NCI-H2081 treated with DMSO at 0.1 percent for 48 hours (cell line): ENCODE results near the gene NECAB3.
"Not testable (repeated sequence)": the region's sequence is repeated elsewhere in the genome, so short reads cannot be mapped to it uniquely, and the experiment has no call there.

Experiments
- DNase-seq: peaks from one replicate; lab custom pipeline; 2025; lab: John Stamatoyannopoulos, UW

NECAB3 gene, protein sequence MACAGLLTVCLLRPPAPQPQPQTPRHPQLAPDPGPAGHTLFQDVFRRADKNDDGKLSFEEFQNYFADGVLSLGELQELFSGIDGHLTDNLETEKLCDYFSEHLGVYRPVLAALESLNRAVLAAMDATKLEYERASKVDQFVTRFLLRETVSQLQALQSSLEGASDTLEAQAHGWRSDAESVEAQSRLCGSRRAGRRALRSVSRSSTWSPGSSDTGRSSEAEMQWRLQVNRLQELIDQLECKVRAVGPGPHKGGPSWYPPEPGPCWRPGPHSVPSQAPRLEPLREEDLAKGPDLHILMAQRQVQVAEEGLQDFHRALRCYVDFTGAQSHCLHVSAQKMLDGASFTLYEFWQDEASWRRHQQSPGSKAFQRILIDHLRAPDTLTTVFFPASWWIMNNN

DNA sequence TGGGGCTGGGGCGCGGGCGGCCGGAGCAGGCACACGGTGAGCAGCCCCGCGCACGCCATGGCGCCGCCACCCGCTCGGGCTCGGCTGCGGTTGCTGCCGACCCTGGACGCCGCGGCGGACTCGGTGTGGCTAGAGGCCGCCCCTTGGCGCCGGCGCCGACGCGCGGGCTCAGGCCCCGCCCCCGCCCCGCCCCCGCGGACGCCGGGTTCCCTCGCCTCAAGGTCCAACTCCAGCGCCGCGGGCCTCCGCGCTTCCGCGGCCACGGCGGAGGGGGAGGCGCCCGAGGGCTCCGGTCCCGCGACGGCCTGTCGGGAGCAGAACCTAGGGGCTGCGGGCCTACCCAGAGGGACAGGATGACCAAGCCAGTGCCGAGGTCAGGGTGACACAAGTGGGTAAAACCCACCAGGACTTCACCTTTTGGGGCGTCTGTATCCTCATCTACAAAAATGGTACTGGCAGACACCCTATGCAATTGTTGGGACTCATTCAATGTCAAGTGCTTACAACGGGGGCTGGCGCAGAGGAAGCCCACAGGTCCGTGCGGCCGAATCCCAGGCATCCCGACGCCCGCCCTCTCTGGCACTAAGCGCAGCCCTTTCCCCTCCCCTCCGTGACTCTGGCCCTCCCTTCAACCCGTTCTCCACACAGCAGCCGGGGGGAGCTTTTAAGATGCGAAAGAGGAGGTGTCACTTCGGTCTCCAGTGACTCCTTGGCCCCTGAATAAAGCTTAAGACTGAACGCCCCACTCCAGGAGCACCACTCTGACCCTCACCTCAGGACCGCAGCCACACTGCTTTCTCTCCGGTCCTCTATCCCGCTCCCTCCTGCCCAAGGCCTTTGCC lies at the start of gene NECAB3:
NECAB3 (minus strand) TSS at position 135 of the 842 bp plus-strand sequence; CDS start at position 59, 76 bp downstream.
- DNase-seq, result no peak

DNA sequence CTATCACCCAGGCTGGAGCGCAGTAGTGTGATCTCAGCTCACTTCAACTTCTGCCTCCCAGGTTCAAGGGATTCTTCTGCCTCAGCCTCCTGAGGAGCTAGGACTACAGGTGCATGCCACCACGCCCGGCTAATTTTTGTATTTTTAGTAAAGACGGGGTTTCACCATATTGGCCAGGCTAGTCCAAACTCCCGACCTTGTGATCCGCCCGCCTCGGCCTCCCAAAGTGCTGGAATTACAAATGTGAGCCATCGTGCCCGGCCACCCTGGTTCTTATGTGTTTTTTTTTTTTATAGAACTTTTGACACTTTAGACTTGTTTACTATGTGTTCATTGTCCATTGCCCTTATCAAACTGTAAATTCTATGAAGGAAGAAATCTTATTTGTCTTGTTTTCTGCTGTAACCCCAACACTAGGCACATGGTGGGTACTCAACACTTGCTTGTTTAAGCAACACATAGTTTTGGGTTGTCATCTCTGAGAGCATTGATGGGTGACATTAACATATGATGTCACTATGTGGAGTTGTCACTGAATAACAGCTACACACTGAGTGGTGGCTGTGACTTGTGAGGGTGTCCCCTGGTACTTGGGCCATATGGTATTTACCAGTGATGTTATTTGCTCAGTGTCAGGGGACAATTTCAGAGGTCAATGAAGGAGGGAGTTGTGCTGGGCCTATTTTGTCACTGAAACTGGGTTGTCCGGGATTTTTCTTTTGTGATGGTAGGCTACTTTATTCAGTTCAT lies 47.3 kb upstream of the NECAB3 start:
- DNase-seq, result no peak

DNA sequence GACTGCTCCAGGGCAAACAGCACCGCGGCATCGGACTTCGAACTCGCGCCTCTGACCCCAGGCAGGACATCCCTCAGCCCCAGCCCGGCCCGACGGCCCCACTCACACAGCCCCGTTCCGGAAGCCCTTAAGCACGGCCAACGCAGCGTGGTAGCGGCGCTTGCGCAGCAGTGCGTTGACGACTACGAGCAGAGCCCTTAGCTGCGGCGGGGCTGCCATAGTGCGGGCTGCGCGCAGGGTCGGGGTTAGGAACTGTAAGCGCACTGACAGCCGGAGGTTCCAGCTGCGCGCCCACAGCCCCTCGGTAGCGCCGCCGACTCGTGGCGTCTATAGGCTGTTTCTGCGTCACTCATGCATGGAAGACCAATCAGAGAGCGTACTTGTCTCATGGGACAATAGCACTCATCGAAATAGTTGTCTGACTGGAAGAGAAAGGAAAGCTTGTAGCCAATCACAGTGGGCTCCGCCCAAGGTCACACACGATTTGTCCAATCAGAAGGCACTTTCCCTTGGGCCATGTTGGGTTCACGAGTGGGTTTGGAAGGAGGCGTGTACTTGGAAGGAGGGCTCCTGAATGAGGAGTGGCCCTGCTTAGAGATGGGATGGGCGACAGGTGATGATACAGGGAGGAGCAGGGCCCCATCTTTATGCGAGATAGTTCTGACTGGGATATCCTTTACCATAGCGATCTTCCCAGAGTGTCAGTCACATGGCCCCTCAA lies 45.9 kb upstream of the NECAB3 start, which contains the start of gene PXMP4:
PXMP4 (minus strand) TSS at position 322 of the 721 bp plus-strand sequence; CDS start at position 219, 103 bp downstream.
- peak; percentile 97 for DNase-seq

DNA sequence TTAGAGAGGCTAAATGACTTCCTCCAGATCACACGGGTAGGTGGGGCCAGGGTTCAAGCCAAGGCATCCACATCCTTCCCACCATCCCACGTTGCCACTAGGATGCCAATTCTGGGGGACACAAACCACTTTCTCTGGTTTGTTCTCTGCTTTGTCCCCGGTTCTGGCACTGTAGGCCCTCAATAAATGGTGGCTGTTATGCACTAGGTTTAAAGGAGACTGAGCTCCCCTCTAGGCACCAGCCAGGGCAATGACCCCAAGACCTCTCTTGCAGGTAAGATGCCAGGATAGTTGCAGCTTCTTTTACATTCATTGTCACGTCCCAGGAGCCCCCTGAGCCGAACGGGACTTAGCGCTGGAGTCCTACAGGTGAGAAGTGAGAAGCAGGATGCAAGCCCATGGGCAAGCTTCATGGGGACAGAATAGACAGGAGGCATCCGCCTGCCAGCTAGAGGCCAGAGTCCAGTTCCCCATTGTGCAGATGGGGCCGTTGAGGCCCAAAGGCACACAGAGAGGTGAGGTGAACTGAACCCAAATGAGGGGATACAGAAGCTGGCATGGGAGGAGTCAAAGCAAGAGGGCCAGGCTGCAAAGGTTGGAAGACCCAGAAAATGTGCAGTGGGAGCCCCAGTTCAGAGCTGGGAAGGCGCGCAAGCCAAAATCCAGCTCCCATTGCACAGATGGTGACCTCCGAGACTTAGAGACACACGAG lies 45.2 kb upstream of the NECAB3 start:
- no peak for DNase-seq

- no peak for DNase-seq
Observed at GRCh38 chr20:33716498-33716897, 42.3 kb upstream of the NECAB3 start.

DNA sequence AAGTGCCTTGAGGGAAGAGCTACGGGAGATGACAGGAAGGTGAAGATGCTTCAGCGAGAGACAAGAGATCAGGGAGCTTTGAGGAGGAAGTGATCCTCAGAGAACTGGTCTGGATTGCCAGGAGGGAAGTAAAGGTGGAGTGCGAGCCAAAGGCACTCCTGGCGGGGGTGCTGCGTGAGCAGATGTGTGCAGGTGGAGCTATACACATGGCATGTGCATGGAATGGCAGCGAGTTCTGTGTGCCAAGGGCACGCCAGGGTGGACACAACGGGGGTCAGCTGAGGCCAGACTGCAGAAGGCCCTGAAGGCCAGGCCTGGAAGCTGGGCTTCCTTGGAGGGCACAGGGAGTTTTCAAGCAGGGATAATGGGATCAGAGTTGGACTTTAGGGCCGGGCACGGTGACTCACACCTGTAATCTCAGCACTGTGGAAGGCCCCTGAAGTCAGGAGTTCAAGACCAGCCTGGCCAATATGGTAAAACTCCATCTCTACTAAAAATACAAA lies 39.7 kb upstream of the NECAB3 start:
- no peak for DNase-seq

DNA sequence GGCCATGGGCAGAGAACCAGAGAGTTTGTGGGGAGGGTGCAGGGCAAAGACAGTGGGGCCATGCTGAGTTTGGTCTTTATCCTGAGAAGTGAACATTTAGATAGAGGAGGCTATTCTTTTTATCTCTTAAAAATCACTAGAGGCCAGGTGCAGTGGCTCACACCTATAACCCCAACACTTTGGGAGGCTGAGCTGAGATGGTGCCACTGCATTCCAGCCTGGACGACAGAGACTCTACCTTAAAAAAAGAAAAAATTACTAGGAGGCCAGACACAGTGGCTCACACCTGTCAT lies 37.2 kb upstream of the NECAB3 start:
- DNase-seq, result no peak

DNA sequence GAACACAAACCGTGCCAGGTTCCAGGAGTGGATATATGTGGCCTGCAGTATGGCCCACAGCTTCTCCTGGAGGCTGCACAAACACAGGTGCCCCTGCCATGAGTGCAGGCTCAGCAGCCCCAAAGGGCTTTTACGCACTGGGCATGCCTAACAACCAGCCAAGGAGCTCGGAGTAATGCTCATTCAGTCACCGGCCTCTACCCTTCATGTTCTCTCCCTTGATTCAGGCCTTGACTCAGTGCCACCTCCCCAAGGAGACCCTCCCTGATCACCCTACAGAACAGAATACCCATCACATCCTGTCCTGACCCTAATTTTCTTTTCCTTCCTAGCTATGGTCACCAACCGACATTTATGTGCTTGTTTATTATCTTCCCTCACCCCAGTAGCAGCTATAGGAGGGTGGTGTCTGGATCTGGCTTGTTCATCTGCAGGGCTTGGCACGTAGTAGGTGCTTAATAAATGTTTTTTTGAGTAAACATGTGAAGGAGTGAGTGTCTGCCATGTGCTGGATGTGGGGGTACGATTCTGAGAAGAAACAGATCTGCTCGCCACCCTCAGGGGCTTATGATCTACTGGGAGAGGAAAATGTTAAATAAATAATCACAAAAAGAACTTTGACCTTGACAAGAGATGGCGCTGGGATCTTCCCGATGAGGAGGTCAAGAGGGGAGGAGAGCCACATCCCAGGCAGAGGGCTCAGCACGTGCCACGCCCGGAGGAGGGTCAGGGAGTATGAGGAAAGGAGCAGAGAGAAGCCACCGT lies 36.6 kb upstream of the NECAB3 start:
- DNase-seq, result no peak

- no peak for DNase-seq
Observed at GRCh38 chr20:33709905-33710541, 35.8 kb upstream of the NECAB3 start.

DNA sequence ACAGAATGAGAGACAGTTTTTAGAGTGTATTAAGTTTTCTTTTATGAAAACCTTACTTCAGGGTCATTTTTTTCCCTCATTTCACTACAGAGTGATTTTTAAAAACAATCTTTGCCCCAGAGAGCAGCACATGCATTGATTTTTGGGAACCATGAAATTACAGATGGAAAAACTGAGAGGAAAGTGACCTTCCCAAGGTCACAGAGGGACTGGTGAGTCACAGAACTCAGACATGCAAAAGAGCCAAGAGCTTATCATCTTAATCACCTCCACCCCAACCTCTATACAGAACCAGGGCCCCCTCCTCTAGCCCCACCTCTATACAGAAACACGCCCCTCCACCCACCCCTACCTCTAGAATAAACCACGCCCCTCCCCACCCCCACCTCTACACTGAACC lies 35.2 kb upstream of the NECAB3 start:
- DNase-seq, result no peak

GRCh38 chr20:33707668-33708067 lies 33.4 kb upstream of the NECAB3 start:
- no peak for DNase-seq

DNA sequence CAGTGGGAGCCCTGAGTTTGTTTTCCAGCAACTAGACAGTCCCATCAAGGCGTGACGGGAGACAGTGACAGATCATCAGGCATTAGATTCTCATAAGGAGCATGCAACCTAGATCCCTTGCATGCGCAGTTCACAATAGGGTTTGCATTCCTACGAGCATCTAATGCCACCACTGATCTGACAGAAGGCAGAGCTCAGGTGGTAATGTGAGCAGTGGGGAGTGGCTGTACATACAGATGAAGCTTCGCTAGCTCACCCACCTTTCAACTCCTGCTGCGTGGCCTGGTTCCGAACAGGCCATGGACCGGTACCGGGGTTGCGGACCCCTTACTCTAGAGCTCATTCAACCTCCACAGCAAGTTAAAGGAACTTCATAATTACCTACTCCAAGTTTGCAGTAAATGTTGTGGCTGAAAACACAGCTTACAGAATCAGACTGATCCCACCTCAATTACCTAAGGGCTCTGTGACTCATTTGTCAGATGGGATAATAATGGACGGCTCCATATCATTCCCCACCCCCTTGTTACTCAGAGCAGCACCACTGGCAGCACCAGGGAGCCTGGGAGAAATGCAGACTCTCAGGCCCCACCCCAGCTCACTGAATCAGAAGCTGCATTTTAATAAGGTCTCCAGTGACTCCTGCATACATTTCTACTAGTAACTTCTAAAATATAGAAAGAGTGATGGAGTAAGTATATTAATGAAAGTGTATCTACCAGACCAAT lies 30.1 kb upstream of the NECAB3 start:
- no peak for DNase-seq

DNA sequence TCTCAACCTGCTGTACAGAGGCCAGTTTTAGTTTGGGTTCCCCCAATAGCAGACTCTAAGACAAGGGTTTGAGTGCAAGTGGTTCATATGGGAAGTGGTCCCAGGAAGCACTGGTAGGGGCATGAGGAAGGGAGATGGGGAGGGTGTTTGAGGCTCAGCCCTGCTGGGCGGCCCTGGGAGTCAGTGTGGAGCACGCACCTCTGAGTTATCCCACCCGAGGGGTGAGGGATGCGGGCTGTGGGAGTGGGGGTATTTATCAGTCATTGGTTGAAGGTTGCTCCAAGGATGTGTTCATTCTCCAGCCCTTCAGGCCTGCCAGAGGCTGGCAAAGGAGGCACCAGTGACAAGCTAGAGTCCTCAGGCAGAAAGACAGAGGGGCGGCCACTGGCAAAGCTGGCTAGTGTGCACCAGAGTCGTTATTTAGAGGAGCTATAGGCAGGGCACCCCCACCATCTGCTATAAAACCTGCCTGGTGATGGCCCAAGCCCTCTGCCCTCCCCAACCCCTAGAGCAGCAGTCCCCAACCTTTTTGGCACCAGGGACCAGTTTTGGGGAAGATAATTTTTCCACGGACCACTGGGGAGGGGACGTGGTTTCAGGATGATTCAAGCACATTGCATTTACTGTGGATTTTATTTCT lies 29.4 kb upstream of the NECAB3 start:
- DNase-seq, result no peak

DNA sequence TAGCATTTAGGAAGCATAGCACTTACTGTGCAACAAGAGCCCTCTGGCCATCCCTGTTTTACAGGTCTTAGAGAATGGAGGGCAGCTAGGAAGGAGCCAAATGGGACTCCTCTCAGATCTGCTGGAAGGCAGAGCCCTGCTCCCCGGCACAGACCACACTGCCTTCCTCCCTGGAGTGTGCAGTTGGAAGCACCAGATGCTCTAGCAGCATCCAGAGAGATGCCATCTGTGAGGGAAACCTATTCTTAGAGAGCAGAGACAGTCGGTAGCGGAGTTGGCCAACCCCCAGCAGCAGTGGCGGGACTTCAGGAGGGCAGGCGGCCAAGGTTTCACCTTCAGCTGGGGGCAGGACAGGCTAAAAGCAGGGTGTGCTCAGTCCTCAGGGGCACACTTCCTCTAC lies 28.6 kb upstream of the NECAB3 start:
- no peak for DNase-seq

- no peak for DNase-seq
Observed at GRCh38 chr20:33701629-33702450, 27.6 kb upstream of the NECAB3 start.

DNA sequence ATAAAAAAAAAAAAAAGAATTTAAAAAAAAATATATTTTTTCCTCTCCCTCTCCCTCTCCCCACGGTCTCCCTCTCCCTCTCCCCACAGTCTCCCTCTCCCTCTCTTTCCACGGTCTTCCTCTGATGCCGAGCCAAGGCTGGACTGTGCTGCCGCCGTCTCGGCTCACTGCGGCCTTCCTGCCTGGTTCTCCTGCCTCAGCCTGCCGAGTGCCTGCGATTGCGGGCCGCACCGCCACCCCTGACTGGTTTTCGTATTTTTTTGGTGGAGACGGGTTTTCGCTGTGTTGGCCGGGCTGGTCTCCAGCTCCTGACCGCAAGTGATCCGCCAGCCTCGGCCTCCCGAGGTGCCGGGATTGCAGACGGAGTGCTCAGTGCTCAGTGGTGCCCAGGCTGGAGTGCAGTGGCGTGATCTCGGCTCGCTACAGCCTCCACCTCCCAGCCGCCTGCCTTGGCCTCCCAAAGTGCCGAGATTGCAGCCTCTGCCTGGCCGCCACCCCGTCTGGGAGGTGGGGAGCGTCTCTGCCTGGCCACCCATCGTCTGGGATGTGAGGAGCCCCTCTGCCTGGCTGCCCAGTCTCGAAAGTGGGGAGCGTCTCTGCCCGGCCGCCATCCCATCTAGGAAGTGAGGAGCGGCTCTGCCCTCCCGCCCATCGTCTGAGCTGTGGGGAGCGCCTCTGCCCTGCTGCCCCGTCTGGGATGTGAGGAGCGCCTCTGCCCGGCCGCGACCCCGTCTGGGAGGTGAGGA lies 26.6 kb upstream of the NECAB3 start:
- DNase-seq, result not testable (repeated sequence)

- DNase-seq, result not testable (repeated sequence)
Observed at GRCh38 chr20:33698966-33699365, 24.7 kb upstream of the NECAB3 start.
